Lower leg skin (tissue), 4 donors: ENCODE measurements around the gene DOCK3. TPM values are rescaled to one million over a fixed set of nuclear protein-coding genes. Genes with fewer than 3 reads are reported as not detected.

Experiments
- DNase-seq, 2 donors: peaks; one replicate each; pipeline ENCODE4 v3.0.0-alpha.2; 2019; ENCODE audit warnings: low spot score in 2 of 2
- H3K4me3 ChIP-seq: fragments of 200-600 bp; sonication (generic); 2 replicates; pipeline ENCODE4 v1.5.1; 2017; ENCODE audit warnings: mild to moderate bottlenecking, low read depth; ENCODE audit not compliant: poor library complexity, severe bottlenecking
- CTCF ChIP-seq, 3 donors: fragments of 450-650 bp; IDR thresholded peaks; one replicate each; pipeline ENCODE4 v1.5.1; 2016; ENCODE audit warnings: antibody characterized with exemption in 3 of 3, mild to moderate bottlenecking in 3 of 3, moderate library complexity in 2 of 3
- POLR2A ChIP-seq, 2 donors: fragments of 450-650 bp; IDR thresholded peaks; one replicate each; pipeline ENCODE4 v1.6.1; 2016 to 2017; ENCODE audit warnings: antibody characterized with exemption in 2 of 2, mild to moderate bottlenecking in 1 of 2, moderate library complexity in 1 of 2
- WGBS, 2 donors: methylation state at CpG; one replicate each; pipeline ENCODE4 v1.1.5; 2018; 5-methylcytosine and 5-hydroxymethylcytosine counted together
- intact Hi-C: fragments of 100-400 bp; cut with DNase I; formaldehyde crosslinking; loops from one replicate; pipeline ENCODE4 v1.15.0; 2023; ENCODE audit warnings: low total_unique reads
- microRNA-seq, 2 donors: library from miRNA; unstranded; fragments of <30 nt; microRNA quantifications; one replicate each; pipeline ENCODE4, GENCODE V29; 2016; ENCODE audit warnings: borderline replicate concordance in 2 of 2, borderline number of aligned reads in 1 of 2
- total RNA-seq, 4 donors: library from RNA; depleted of rRNA; stranded (reverse); fragments of >200 nt; gene quantifications; one replicate each; pipeline ENCODE4 v1.1.0, GENCODE V29; 2016

Gene DOCK3
- total RNA-seq, 4 donors from 2014 or later: 2.0 to 4.5 (median 3.0) TPM

- 93% methylated on average over 4 of the region's 4 CpGs for WGBS, 2 donors
- intact Hi-C loops: no loop called here
- TF ChIP-seq POLR2A (IDR thresholded peaks at IDR 0.05): no peak
- no peak for TF ChIP-seq CTCF (IDR thresholded peaks at IDR 0.05)
- DNase-seq: no peak
- no peak overlapping the region for H3K4me3 ChIP-seq
Measured at GRCh38 chr3:51426921-51427320, 752.2 kb downstream of the DOCK3 start.

GRCh38 chr3:51429138-51429537 is 754.4 kb downstream of the DOCK3 start:
- WGBS, 2 donors: 92 to 94% methylated on average over 3 of the region's 3 CpGs
- no peak overlapping the region for H3K4me3 ChIP-seq
- intact Hi-C loops: no loop called here
- no peak for TF ChIP-seq CTCF (IDR thresholded peaks at IDR 0.05)
- TF ChIP-seq POLR2A (IDR thresholded peaks at IDR 0.05): no peak
- no peak for DNase-seq

Small RNAs within 50 kb of the gene (microRNA-seq; reads per million reads assigned to microRNA genes)
- 0.57 to 1.4 reads per million in 2 donors for gene MIR4787

Other genes starting within 250 kb of the DOCK3 start
- 1 to 10 TPM; 1.1 to 2.0 (median 1.6) TPM for gene CACNA2D2, start 171.3 kb upstream of the DOCK3 start, total RNA-seq
- gene C3orf18, start 107.2 kb upstream of the DOCK3 start, total RNA-seq: 1 to 10 TPM in 3 of 4 donors, under 1 TPM in 1; 0.27 to 3.9 (median 2.0) TPM
- 1 to 10 TPM; 2.9 to 8.1 (median 4.8) TPM for gene HEMK1, start 105.4 kb upstream of the DOCK3 start, total RNA-seq
- gene CISH, start 63.2 kb upstream of the DOCK3 start, total RNA-seq: 10 to 100 TPM; 10.4 to 14.5 (median 12.9) TPM
- 100 to 1,000 TPM in 2 of 4 donors, 10 to 100 TPM in 2; 65.2 to 128 (median 91.7) TPM for gene MAPKAPK3, start 57.8 kb upstream of the DOCK3 start, total RNA-seq